IMR-90 (cell line): ENCODE results near the gene TMED10. TPM values are rescaled to one million over a fixed set of nuclear protein-coding genes. Genes with fewer than 3 reads are reported as not detected.
A peak's percentile ranks its signal among the peaks of the same experiment; 100 is the strongest.

Source experiments
- ATAC-seq: fragments of 200-7000 bp; cut with Tn5 transposase; 2 replicates; pipeline ENCODE4 v1.9.1; 2020; ENCODE audit warnings: low read depth, mild to moderate bottlenecking, moderate library complexity
- BruUV-seq: library from RNA; stranded (reverse); fragments of 400-500 nt; replicated peaks from 2 replicates; lab custom pipeline; 2021; lab: Mats Ljungman, UMichigan
- CTCF ChIA-PET: fragments of 300-600 bp; formaldehyde crosslinking; extraction: SDS; loops from one replicate; lab custom pipeline; 2021; ENCODE audit warnings: antibody characterized with exemption; lab: Yijun Ruan, JAX
- POLR2A ChIA-PET: fragments of 300-600 bp; sonication (Branson Sonifier 250); formaldehyde crosslinking; loops from one replicate; lab custom pipeline; 2022; ENCODE audit warnings: antibody characterized with exemption; ENCODE audit not compliant: unreplicated experiment; lab: Charles Lee
- DNase-seq: peaks from one replicate; pipeline ENCODE4 v3.0.0; 2013
- H2AFZ ChIP-seq: replicated peaks from 2 replicates; pipeline ENCODE3; 2013; ENCODE audit warnings: low read length, mild to moderate bottlenecking; ENCODE audit not compliant: poor library complexity
- H2AK5ac ChIP-seq: 2 replicates; pipeline ENCODE4 v1.6.1; 2013; ENCODE audit warnings: low read depth, low read length, inconsistent platforms
- H2AK9ac ChIP-seq: replicated peaks from 2 replicates; pipeline ENCODE3; 2013; ENCODE audit warnings: mild to moderate bottlenecking, low read depth, low read length, moderate library complexity; ENCODE audit not compliant: poor library complexity
- H2BK120ac ChIP-seq: 2 replicates; pipeline ENCODE4 v1.6.1; 2013; ENCODE audit warnings: low read depth, low read length, inconsistent platforms
- H2BK15ac ChIP-seq: 3 replicates; pipeline ENCODE4 v1.6.1; 2013; ENCODE audit warnings: low read depth, low read length, inconsistent platforms
- H2BK20ac ChIP-seq: 2 replicates; pipeline ENCODE4 v1.6.1; 2013; ENCODE audit warnings: low read depth, mild to moderate bottlenecking, inconsistent platforms, low read length, moderate library complexity
- H2BK5ac ChIP-seq: 2 replicates; pipeline ENCODE4 v1.6.1; 2013; ENCODE audit warnings: mild to moderate bottlenecking, low read depth, low read length, inconsistent platforms; ENCODE audit not compliant: poor library complexity, severe bottlenecking
- H3K14ac ChIP-seq: replicated peaks from 2 replicates; pipeline ENCODE4 v1.6.1; 2013; ENCODE audit warnings: low read depth, low read length, inconsistent platforms
- H3K18ac ChIP-seq: 2 replicates; pipeline ENCODE4 v1.6.1; 2013; ENCODE audit warnings: low read depth, low read length, control low read depth
- H3K23ac ChIP-seq: 2 replicates; pipeline ENCODE4 v1.6.1; 2013; ENCODE audit warnings: low read depth, low read length, inconsistent platforms
- H3K27ac ChIP-seq: 2 replicates; pipeline ENCODE4 v1.5.1; 2013; ENCODE audit warnings: mild to moderate bottlenecking, control low read depth, low read length; ENCODE audit not compliant: insufficient read depth
- H3K27me3 ChIP-seq: 2 replicates; pipeline ENCODE4 v1.6.1; 2013; ENCODE audit warnings: low read length; ENCODE audit not compliant: control insufficient read depth, insufficient read depth
- H3K36me3 ChIP-seq: 2 replicates; pipeline ENCODE4 v1.6.1; 2013; ENCODE audit warnings: low read length, mixed read lengths; ENCODE audit not compliant: control insufficient read depth, insufficient read depth
- H3K4ac ChIP-seq: 2 replicates; pipeline ENCODE4 v1.6.1; 2013; ENCODE audit warnings: low read depth, low read length, inconsistent platforms
- H3K4me1 ChIP-seq: 2 replicates; pipeline ENCODE4 v1.6.1; 2013; ENCODE audit warnings: low read length, mixed read lengths; ENCODE audit not compliant: control insufficient read depth, insufficient read depth
- H3K4me2 ChIP-seq: 2 replicates; pipeline ENCODE4 v1.6.1; 2013; ENCODE audit warnings: low read depth, mild to moderate bottlenecking, control low read depth, low read length, moderate library complexity
- H3K4me3 ChIP-seq: 2 replicates; pipeline ENCODE4 v1.5.1; 2013; ENCODE audit warnings: low read depth, mild to moderate bottlenecking, control low read depth, low read length, moderate library complexity; ENCODE audit not compliant: insufficient read depth
- H3K56ac ChIP-seq: 2 replicates; pipeline ENCODE4 v1.6.1; 2013; ENCODE audit warnings: low read length, inconsistent platforms; ENCODE audit not compliant: insufficient read depth; ENCODE audit errors: extremely low read depth
- H3K79me1 ChIP-seq, 2 experiments: 2 replicates each; pipeline ENCODE4 v1.6.1; 2013; ENCODE audit warnings: low read length in 2 of 2, inconsistent platforms in 1 of 2, low read depth in 1 of 2
- H3K9ac ChIP-seq: 2 replicates; pipeline ENCODE4 v1.6.1; 2013; ENCODE audit warnings: low read depth, low read length, control low read depth
- H3K9me1 ChIP-seq: 2 replicates; pipeline ENCODE4 v1.6.1; 2013; ENCODE audit warnings: low read length, inconsistent platforms; ENCODE audit not compliant: insufficient read depth
- H3K9me3 ChIP-seq: 2 replicates; pipeline ENCODE4 v1.6.1; 2013; ENCODE audit warnings: low read length; ENCODE audit not compliant: control insufficient read depth, insufficient read depth
- H4K20me1 ChIP-seq: 2 replicates; pipeline ENCODE4 v1.6.1; 2013; ENCODE audit warnings: low read length, inconsistent platforms; ENCODE audit not compliant: insufficient read depth
- H4K5ac ChIP-seq: 2 replicates; pipeline ENCODE4 v1.6.1; 2013; ENCODE audit warnings: mild to moderate bottlenecking, low read depth, low read length, control low read depth
- H4K8ac ChIP-seq, 2 experiments: 2 replicates each; pipeline ENCODE4 v1.6.1; 2013; ENCODE audit warnings: low read depth in 2 of 2, low read length in 2 of 2, control low read depth in 1 of 2, inconsistent platforms in 1 of 2
- H4K91ac ChIP-seq: 2 replicates; pipeline ENCODE4 v1.6.1; 2013; ENCODE audit warnings: low read depth, low read length, inconsistent platforms; ENCODE audit not compliant: insufficient read depth
- BHLHE40 ChIP-seq: fragments of 150-350 bp; IDR thresholded peaks from 2 replicates; pipeline ENCODE4 v1.6.1; 2016; ENCODE audit warnings: mild to moderate bottlenecking, low read depth, low read length
- CEBPB ChIP-seq: IDR thresholded peaks from 2 replicates; pipeline ENCODE4 v1.6.1; 2012; ENCODE audit warnings: low read depth, low read length, improper control_type of control experiment
- CTCF ChIP-seq: conservative IDR thresholded peaks from 2 replicates; pipeline ENCODE4 v1.5.1; 2012; ENCODE audit warnings: mild to moderate bottlenecking, low read depth, low read length, improper control_type of control experiment
- FOS ChIP-seq: fragments of 150-350 bp; IDR thresholded peaks from 2 replicates; pipeline ENCODE4 v1.6.1; 2016; ENCODE audit warnings: low read depth, low read length
- MAFK ChIP-seq: IDR thresholded peaks from 2 replicates; pipeline ENCODE4 v1.6.1; 2012; ENCODE audit warnings: low read depth, low read length, improper control_type of control experiment
- MAZ ChIP-seq: IDR thresholded peaks from 2 replicates; pipeline ENCODE4 v1.6.1; 2012; ENCODE audit warnings: low read depth, mild to moderate bottlenecking, low read length, improper control_type of control experiment, moderate library complexity, borderline replicate concordance
- MXI1 ChIP-seq: IDR thresholded peaks from 2 replicates; pipeline ENCODE4 v1.6.1; 2012; ENCODE audit warnings: low read depth, mild to moderate bottlenecking, low read length, moderate library complexity, borderline replicate concordance
- NFE2L2 ChIP-seq: fragments of 150-350 bp; IDR thresholded peaks from 2 replicates; pipeline ENCODE4 v1.6.1; 2016; ENCODE audit warnings: low read depth, mild to moderate bottlenecking, low read length
- POLR2A ChIP-seq: IDR thresholded peaks from 2 replicates; pipeline ENCODE4 v1.6.1; 2012; ENCODE audit warnings: mild to moderate bottlenecking, low read depth, low read length
- RAD21 ChIP-seq: IDR thresholded peaks from 2 replicates; pipeline ENCODE4 v1.6.1; 2012; ENCODE audit warnings: low read length, improper control_type of control experiment
- RCOR1 ChIP-seq: IDR thresholded peaks from 2 replicates; pipeline ENCODE4 v1.6.1; 2012; ENCODE audit warnings: mild to moderate bottlenecking, low read length, improper control_type of control experiment; ENCODE audit not compliant: insufficient replicate concordance
- RFX5 ChIP-seq: IDR thresholded peaks from 2 replicates; pipeline ENCODE4 v1.8.0; 2012; ENCODE audit warnings: low read depth, mild to moderate bottlenecking, low read length, moderate library complexity
- SMC3 ChIP-seq: fragments of 150-350 bp; IDR thresholded peaks from 2 replicates; pipeline ENCODE4 v1.6.1; 2016; ENCODE audit warnings: low read depth, mild to moderate bottlenecking, antibody characterized with exemption, low read length, moderate library complexity
- WGBS, 2 experiments: methylation state at CpG; one replicate each; pipeline versions ENCODE4 v1.1.5 to v1.1.7; 2013; ENCODE audit warnings: missing lambda C conversion rate in 2 of 2; ENCODE audit not compliant: insufficient read length in 1 of 2; ENCODE audit errors: extremely low coverage in 2 of 2; 5-methylcytosine and 5-hydroxymethylcytosine counted together
- dilution Hi-C: fragments of 300-500 bp; cut with HindIII; formaldehyde crosslinking; loops from one replicate; pipeline ENCODE4 v1.14.3; 2018; ENCODE audit warnings: low sequenced_read_pairs; ENCODE audit not compliant: unreplicated experiment
- in situ Hi-C: fragments of 300-500 bp; cut with MboI; formaldehyde crosslinking; loops from 3 replicates; pipeline ENCODE4 v1.14.3; 2019; ENCODE audit warnings: low sequenced_read_pairs, inconsistent platforms, mixed read lengths
- intact Hi-C: fragments of 100-400 bp; cut with micrococcal nuclease; formaldehyde crosslinking; loops from 2 replicates; pipeline ENCODE4 v1.10.0; 2022
- polyA plus RNA-seq, 3 experiments: library from polyadenylated mRNA; depleted of rRNA; stranded (reverse); fragments of >200 nt; gene quantifications; 2 replicates each; pipeline ENCODE4 v1.2.3, GENCODE V29; 2012; ENCODE audit warnings: low replicate concordance in 1 of 3
- total RNA-seq: library from RNA; depleted of rRNA; stranded (reverse); fragments of >200 nt; gene quantifications from 2 replicates; pipeline ENCODE4 v1.2.3, GENCODE V29; 2012
- TF ChIP-seq, protein P1 (sequence below): fragments of 150-350 bp; IDR thresholded peaks from 2 replicates; pipeline ENCODE4 v1.6.1; 2016; ENCODE audit warnings: low read depth, mild to moderate bottlenecking, low read length, moderate library complexity, borderline replicate concordance
- TF ChIP-seq, protein P2 (sequence below): fragments of 150-350 bp; IDR thresholded peaks from 2 replicates; pipeline ENCODE4 v1.6.1; 2017; ENCODE audit warnings: mild to moderate bottlenecking, antibody characterized with exemption, low read length, low read depth

The TMED10 gene
- total and polyA plus RNA-seq, 2 of the 4 experiments (the other 2 are of a cell fraction) = 254 to 441 TPM

GRCh38 chr14:75222208-75222701 is 45.8 kb upstream of the TMED10 start:
- WGBS, 2 experiments = 67% methylated on average over 3 of the region's 12 CpGs; no CpG with 5 or more reads in 1 of the 2 experiments
- Histone ChIP-seq H3K14ac (peak overlapping the region; percentile 90), H2AFZ (peak overlapping the region; percentile 88), H3K4me1 (peaks cover 10% of the 10 kb centered on the region), H2BK15ac (peak overlapping the region; percentile 84; the same call in 2 of the 3 replicates), H3K56ac (no peak overlapping the region), H3K27me3 (no peaks in the 10 kb centered on the region), H3K9me1 (peaks cover 14% of the 10 kb centered on the region), H3K27ac (no peak overlapping the region), H3K9me3 (no peaks in the 10 kb centered on the region), H2AK9ac (peak overlapping the region; percentile 87), H3K9ac (no peak overlapping the region), H4K20me1 (no peaks in the 10 kb centered on the region), H3K4me2 (peak overlapping the region; percentile 3; the same call in 1 of the 2 replicates), H4K91ac (peak overlapping the region; percentile 62), H3K36me3 (no peaks in the 10 kb centered on the region), H2BK120ac (peak overlapping the region; percentile 65; the same call in 1 of the 2 replicates), H3K79me1 (no peaks in the 10 kb centered on the region), H4K8ac (peak overlapping the region; percentile 75 to 80), H3K4me3 (no peak overlapping the region), H2BK5ac (peak overlapping the region; percentile 70), H2AK5ac (peak overlapping the region; percentile 74), H3K23ac (0 out of 2 replicates have a peak overlapping the region, but pooled peaks have one; percentile 27), H3K4ac (peak overlapping the region; percentile 69; the same call in 1 of the 2 replicates), H3K18ac (peak overlapping the region; percentile 57; the same call in 1 of the 2 replicates), H2BK20ac (peak overlapping the region; percentile 78; the same call in 1 of the 2 replicates), H4K5ac (peak overlapping the region; percentile 69; the same call in 1 of the 2 replicates)
- in situ Hi-C loops (no loop called here), intact Hi-C loops (no loop called here), dilution Hi-C loops (no loop called here)
- ChIA-PET CTCF (interaction anchor here (0.7 kb wide), 1 partner anchor 333 kb away, joined by 3 read pairs; no protein-coding TSS in a partner anchor), POLR2A (no interaction called here)
- BruUV-seq = no TSS peak
- DNase-seq (peak; percentile 92), ATAC-seq (peak; percentile 56)
- TF ChIP-seq MXI1 = no peak
- TF ChIP-seq CEBPB = peak; percentile 62; the same call in 1 of the 2 replicates
- TF ChIP-seq FOS = 0 out of 2 replicates have a peak, but pooled peaks have one; percentile 7
- TF ChIP-seq, protein P1, sequence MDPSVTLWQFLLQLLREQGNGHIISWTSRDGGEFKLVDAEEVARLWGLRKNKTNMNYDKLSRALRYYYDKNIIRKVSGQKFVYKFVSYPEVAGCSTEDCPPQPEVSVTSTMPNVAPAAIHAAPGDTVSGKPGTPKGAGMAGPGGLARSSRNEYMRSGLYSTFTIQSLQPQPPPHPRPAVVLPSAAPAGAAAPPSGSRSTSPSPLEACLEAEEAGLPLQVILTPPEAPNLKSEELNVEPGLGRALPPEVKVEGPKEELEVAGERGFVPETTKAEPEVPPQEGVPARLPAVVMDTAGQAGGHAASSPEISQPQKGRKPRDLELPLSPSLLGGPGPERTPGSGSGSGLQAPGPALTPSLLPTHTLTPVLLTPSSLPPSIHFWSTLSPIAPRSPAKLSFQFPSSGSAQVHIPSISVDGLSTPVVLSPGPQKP = no peak
- TF ChIP-seq RAD21 = peak; percentile 15; the same call in 1 of the 2 replicates
- peak; percentile 93 for TF ChIP-seq RCOR1
- no peak for TF ChIP-seq CTCF
- no peak for TF ChIP-seq BHLHE40
- TF ChIP-seq POLR2A = no peak
- TF ChIP-seq SMC3 = peak; percentile 12; the same call in 1 of the 2 replicates
- no peak for TF ChIP-seq NFE2L2
- no peak for TF ChIP-seq MAFK
- TF ChIP-seq, protein P2, sequence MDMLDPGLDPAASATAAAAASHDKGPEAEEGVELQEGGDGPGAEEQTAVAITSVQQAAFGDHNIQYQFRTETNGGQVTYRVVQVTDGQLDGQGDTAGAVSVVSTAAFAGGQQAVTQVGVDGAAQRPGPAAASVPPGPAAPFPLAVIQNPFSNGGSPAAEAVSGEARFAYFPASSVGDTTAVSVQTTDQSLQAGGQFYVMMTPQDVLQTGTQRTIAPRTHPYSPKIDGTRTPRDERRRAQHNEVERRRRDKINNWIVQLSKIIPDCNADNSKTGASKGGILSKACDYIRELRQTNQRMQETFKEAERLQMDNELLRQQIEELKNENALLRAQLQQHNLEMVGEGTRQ = no peak
- no peak for TF ChIP-seq RFX5
- 0 out of 2 replicates have a peak, but pooled peaks have one; percentile 21 for TF ChIP-seq MAZ
